Measurements from ENCODE around the gene HACD3. TPM values are rescaled to one million over a fixed set of nuclear protein-coding genes. Genes with fewer than 3 reads are reported as not detected.
A peak's percentile ranks its signal among the peaks of the same experiment; 100 is the strongest.

Gene HACD3
- total RNA-seq, 1 experiment from 2014 or later, result 157 TPM

GRCh38 chr15:65521350-65521749 lies 8.9 kb upstream of the HACD3 start:
- POLR2A ChIA-PET (ENCODE audit: low non-redundant PET), result no interaction called here

GRCh38 chr15:65524226-65524625 lies 6.0 kb upstream of the HACD3 start:
- no peak overlapping the region for H3K27ac ChIP-seq (ENCODE audit: low read depth, low read length, poor library complexity, severe bottlenecking)
- DNase-seq (ENCODE audit: low spot score), result no peak
- H3K9me3 ChIP-seq (ENCODE audit: low read depth, low read length, poor library complexity, severe bottlenecking), result no peaks in the 10 kb centered on the region
- H3K4me3 ChIP-seq (ENCODE audit: low read depth, low read length, poor library complexity, severe bottlenecking), result no peak overlapping the region
- H3K4me1 ChIP-seq (ENCODE audit: insufficient read depth, low read length, poor library complexity, severe bottlenecking), result peaks cover 10% of the 10 kb centered on the region
- ChIA-PET CTCF (interaction anchor here (0.7 kb wide), 1 partner anchor 72 kb away, joined by 9 read pairs; no protein-coding TSS in a partner anchor), POLR2A (ENCODE audit: low non-redundant PET) (no interaction called here)
- intact Hi-C loops (cut with micrococcal nuclease; ENCODE audit: unreplicated experiment), result no loop called here
- TF ChIP-seq CTCF (conservative IDR thresholded peaks at IDR 0.05; ENCODE audit: low read depth, low read length) (no peak), EZH2 (IDR thresholded peaks at IDR 0.05; ENCODE audit: borderline replicate concordance, low read depth, low read length, poor library complexity, severe bottlenecking) (no peak)
- no TSS peak for BruUV-seq (replicated peaks)
- H3K36me3 ChIP-seq (ENCODE audit: insufficient read depth, low read length, poor library complexity, severe bottlenecking), result no peaks in the 10 kb centered on the region
- no peaks in the 10 kb centered on the region for H3K27me3 ChIP-seq (replicated peaks; ENCODE audit: insufficient read depth, low read depth, low read length, poor library complexity)

More at GRCh38 chr15:65521350-65521749, 8.9 kb upstream of the HACD3 start:
- H3K9me3 ChIP-seq (ENCODE audit: low read depth, low read length, poor library complexity, severe bottlenecking), result no peaks in the 10 kb centered on the region
- H3K4me1 ChIP-seq (ENCODE audit: insufficient read depth, low read length, poor library complexity, severe bottlenecking), result peaks cover 14% of the 10 kb centered on the region
- CTCF ChIA-PET, result no interaction called here
- H3K27ac ChIP-seq (ENCODE audit: low read depth, low read length, poor library complexity, severe bottlenecking), result no peak overlapping the region
- BruUV-seq (replicated peaks), result no TSS peak
- intact Hi-C loops (cut with micrococcal nuclease; ENCODE audit: unreplicated experiment), result no loop called here
- no peaks in the 10 kb centered on the region for H3K27me3 ChIP-seq (replicated peaks; ENCODE audit: insufficient read depth, low read depth, low read length, poor library complexity)
- DNase-seq (ENCODE audit: low spot score), result no peak
- no peaks in the 10 kb centered on the region for H3K36me3 ChIP-seq (ENCODE audit: insufficient read depth, low read length, poor library complexity, severe bottlenecking)
- TF ChIP-seq EZH2 (IDR thresholded peaks at IDR 0.05; ENCODE audit: borderline replicate concordance, low read depth, low read length, poor library complexity, severe bottlenecking) (no peak), CTCF (conservative IDR thresholded peaks at IDR 0.05; ENCODE audit: low read depth, low read length) (no peak)
- H3K4me3 ChIP-seq (ENCODE audit: low read depth, low read length, poor library complexity, severe bottlenecking), result no peak overlapping the region

GRCh38 chr15:65525622-65526021 lies 4.6 kb upstream of the HACD3 start:
- intact Hi-C loops (cut with micrococcal nuclease; ENCODE audit: unreplicated experiment), result no loop called here
- TF ChIP-seq EZH2 (IDR thresholded peaks at IDR 0.05; ENCODE audit: borderline replicate concordance, low read depth, low read length, poor library complexity, severe bottlenecking) (no peak), CTCF (conservative IDR thresholded peaks at IDR 0.05; ENCODE audit: low read depth, low read length) (no peak)
- Histone ChIP-seq H3K4me1 (ENCODE audit: insufficient read depth, low read length, poor library complexity, severe bottlenecking) (peaks cover 14% of the 10 kb centered on the region), H3K36me3 (ENCODE audit: insufficient read depth, low read length, poor library complexity, severe bottlenecking) (no peaks in the 10 kb centered on the region), H3K27me3 (replicated peaks; ENCODE audit: insufficient read depth, low read depth, low read length, poor library complexity) (no peaks in the 10 kb centered on the region), H3K4me3 (ENCODE audit: low read depth, low read length, poor library complexity, severe bottlenecking) (no peak overlapping the region), H3K9me3 (ENCODE audit: low read depth, low read length, poor library complexity, severe bottlenecking) (no peaks in the 10 kb centered on the region), H3K27ac (ENCODE audit: low read depth, low read length, poor library complexity, severe bottlenecking) (peak overlapping the region; percentile 31)
- no TSS peak for BruUV-seq (replicated peaks)
- ChIA-PET POLR2A (ENCODE audit: low non-redundant PET) (interaction anchor here (0.6 kb wide), 1 partner anchor 27 kb away, joined by 5 read pairs; no protein-coding TSS in a partner anchor), CTCF (interaction anchor here (0.6 kb wide), 1 partner anchor 764 kb away, joined by 4 read pairs; no protein-coding TSS in a partner anchor)
- peak; percentile 80 for DNase-seq (ENCODE audit: low spot score)
